H4 (cell line): Measurements from ENCODE around the gene PDGFA. TPM values are rescaled to one million over a fixed set of nuclear protein-coding genes. Genes with fewer than 3 reads are reported as not detected.
A peak's percentile ranks its signal among the peaks of the same experiment; 100 is the strongest.

ENCODE experiments used
- DNase-seq: peaks from one replicate; pipeline ENCODE4 v3.0.0-alpha.2; 2015; ENCODE audit warnings: low spot score
- total RNA-seq: library from RNA; depleted of rRNA; stranded (reverse); fragments of >200 nt; shearing (Covaris generic); gene quantifications from 2 replicates; pipeline ENCODE4 v1.2.3, GENCODE V29; 2014

Gene PDGFA
- total RNA-seq, 1 experiment from 2014 or later = 37.3 TPM

- DNase-seq = peak; percentile 67
Measured at GRCh38 chr7:517774-518629, 1.6 kb downstream of the PDGFA start.

DNA sequence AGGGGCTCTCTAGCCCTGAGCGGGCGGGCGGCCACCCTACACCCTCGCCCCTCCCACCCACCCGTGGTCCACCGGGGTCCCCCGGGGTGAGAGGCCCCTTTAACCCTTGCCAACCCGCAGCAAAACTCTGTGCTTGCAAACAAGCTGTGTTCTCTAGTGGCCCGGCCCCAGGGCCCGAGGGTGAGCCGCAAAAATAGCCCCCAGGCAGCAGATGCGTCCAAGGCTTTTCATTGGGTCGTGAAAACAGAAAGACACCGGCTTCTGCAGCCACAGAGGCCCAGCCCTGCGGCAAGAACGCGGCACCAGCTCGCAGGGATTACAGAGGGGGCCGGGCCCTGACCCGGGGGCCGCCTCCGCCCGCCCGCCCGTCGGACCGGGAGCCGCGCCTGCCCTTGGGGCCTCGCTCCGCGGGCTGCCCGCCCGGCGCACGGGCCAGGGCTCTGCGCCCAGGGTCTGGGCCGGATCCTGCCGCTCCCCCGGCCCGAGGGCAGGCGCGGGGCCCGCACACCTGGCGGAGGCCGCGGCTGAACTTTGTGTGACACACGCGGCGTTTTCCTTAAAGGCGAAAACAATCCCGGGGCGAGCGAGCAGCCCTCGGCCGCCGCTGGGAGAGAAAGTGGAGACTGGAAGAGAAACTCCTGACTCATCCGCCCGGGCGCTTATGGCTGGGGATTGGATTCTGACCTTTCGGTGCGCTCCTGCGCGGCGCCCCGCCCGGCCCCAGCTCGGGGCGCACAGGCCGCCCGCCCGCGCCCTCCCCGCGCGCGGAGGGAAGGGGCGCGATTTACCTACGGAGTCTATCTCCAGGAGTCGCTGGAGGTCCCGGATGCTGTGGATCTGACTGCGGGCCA is 2.8 kb downstream of the PDGFA start:
- peak; percentile 67 for DNase-seq

DNA sequence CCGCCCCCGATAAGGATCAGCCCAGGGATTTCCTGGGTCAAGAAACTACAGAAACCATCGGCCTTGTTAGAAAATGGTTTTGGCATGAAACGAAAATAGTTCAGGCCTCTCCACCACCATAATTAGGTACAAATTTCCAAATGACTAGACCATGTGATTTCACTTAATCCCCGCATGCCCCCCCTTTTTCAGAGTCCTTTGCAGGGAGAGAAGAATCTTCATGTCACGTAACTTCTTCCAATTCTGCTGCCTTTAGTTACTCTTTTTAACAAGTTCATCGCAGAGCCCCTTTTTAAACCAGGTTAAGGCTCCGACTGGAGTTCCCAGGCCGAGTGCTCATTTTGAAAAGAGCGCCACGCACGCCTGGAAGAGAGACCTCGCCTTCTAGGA is 3.4 kb downstream of the PDGFA start:
- no peak for DNase-seq

GRCh38 chr7:515628-516027 is 4.0 kb downstream of the PDGFA start:
- no peak for DNase-seq

- no peak for DNase-seq
Measured at GRCh38 chr7:514651-515598, 4.7 kb downstream of the PDGFA start.

DNA sequence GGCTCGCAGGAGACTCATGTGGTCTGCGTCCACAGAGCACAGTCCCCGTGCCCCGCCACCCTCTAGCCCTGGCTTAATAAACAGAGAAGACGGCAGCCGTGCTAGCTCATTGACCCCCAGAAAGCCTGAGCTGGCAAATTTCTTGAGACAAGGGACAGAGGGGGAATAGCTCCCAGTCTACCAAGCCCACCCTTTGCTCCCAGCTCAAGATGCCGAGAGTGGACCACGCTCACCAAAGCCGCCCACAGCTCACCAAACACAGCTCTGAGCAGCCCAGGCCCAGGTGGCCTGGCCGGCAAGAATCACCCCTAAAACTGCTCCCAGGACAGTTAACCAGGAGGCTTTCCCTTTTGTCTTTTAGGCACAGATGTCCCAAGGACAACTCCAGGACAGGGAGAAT is 5.4 kb downstream of the PDGFA start:
- no peak for DNase-seq

- DNase-seq = no peak
Measured at GRCh38 chr7:513521-514166, 6.0 kb downstream of the PDGFA start.

DNA sequence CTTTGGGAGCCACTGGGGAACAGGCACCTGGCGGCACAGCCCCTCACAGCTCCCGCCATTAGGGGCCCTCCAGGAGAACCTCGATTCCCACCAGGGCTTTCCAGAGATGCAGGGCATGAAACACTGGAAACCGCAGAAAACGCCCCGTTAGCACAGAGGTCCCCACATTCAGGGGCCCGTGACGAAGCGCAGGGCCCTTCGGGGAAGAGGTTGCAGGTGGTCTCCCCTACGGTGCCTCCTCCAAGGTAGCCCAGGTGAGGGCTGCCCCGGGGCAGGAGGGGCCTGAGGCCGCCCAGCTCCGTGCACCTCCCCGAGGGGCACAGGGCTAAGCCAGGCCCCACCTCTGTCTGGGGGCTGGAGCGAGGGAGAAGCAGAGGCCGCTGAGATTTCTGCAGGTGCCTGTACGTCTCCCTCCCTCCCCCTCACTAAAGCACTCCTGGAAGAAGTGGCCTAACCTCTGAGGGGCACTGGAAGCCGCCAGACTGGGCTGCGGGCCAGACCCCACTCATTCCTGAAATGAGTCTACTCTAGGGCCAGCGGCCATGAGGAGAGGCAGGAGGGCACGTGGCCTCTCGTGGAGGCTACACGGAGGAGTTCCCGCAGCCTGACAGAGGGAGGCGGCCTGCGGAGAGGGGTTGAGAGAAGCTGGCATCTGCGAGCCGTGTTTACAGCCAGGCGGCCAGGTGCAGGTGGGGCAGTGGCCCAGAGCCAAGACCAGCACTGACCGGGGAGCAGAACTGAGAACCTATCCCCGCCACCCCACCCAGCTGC is 6.9 kb downstream of the PDGFA start:
- no peak for DNase-seq

GRCh38 chr7:512146-512510 is 7.5 kb downstream of the PDGFA start:
- DNase-seq = no peak

DNA sequence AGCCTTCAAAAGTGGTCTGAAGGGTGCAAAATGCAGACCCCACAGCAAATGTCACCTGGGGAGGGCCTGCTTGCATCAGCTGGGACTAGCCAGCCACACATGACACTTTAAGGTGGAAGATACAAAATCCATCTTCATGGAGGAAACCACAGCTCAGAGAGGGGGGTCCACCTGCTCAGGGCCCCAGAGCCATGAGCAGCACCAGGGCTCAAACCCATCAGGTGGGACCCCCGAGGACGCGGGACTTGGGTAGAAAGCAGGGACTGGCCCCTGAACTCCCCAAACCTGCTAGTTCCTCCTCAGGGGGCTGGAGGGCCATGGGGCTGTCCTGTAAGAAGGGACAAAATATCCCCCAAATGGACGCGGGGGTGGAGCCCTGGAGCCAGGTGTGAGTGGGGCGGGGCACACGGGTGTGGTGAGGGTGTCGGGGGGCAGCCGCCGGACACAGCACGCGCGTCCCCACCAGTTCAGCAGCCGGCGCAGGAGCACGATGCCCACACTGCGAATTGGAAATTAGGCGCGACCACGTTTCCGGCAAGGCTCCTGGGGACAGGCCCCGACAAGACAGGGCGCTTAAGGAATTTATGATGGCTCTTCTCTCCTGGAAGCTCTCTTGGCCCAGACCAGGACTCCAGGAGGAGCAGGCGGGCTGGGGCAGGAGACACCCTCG is 8.0 kb downstream of the PDGFA start:
- no peak for DNase-seq

DNA sequence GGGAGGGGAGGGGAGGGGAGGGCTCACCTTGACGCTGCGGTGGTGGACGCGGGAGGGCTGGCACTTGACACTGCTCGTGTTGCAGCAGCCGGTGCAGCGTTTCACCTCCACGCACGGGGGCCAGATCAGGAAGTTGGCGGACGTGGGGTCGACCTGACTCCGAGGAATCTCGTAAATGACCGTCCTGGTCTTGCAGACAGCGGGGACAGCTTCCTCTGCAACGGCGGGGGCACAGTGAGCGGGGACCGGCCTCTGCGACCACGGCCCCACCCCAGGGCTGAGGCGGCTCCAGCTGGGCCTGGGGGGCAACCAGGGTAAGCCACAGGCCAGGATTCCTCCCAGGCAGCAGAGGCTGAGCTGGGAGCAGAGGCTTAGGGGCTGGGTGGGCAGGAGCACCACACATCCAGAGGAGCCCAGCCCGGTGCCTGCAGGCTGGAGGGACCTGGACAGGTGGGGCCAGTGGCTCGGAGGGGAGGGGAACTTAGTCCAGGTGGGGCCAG is 8.8 kb downstream of the PDGFA start:
- no peak for DNase-seq

DNA sequence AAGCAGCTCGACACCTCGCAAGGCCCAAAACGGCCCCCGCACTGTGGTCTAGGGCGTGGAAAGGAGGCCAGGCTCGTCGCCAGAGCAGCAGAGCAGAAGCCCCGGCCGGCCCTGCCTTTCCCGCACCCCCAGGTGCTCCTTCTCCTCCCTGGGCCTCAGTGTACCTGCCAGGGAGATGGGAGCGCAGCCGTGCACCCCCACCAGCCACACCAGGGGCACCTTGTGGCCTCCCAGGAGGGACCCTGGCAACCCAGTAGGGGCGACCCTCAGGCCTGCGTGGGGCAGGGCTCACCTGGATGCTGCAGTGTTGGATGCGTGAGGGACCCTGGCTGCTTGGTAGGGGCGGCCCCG is 9.5 kb downstream of the PDGFA start:
- DNase-seq = no peak

DNA sequence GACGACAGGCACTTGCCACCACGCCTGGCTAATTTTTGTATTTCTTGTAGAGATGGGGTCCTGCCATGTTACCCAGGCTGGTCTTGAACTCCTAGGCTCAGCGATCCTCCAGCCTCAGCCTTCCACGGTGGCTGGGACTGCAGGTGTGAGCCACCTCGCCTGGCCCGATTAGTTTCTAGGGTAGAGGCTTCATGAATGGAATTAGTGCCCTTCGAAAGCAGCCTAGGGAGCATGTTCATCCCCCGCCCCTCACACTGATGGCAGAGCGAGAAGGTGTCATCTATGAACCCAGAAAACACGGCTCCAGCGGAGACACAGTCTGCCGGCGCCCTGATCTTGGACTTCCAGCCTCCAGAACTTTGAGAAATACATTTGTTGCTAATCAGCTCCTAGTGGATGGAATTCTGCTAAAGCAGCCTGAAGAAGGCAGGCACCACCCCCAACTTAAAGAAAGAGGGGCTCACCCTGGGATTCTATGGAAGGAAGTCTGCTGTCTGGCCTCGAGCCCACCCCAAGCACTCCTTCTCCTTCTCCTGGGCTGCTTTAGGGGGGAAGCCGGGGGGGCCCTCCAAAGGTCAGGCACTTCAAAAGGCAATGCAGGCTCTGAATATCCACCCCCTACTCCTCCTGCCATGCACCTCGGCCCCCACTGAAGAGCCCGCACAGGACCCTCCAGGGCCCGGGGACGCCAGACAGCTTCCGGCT is 10.1 kb downstream of the PDGFA start:
- DNase-seq = no peak

DNA sequence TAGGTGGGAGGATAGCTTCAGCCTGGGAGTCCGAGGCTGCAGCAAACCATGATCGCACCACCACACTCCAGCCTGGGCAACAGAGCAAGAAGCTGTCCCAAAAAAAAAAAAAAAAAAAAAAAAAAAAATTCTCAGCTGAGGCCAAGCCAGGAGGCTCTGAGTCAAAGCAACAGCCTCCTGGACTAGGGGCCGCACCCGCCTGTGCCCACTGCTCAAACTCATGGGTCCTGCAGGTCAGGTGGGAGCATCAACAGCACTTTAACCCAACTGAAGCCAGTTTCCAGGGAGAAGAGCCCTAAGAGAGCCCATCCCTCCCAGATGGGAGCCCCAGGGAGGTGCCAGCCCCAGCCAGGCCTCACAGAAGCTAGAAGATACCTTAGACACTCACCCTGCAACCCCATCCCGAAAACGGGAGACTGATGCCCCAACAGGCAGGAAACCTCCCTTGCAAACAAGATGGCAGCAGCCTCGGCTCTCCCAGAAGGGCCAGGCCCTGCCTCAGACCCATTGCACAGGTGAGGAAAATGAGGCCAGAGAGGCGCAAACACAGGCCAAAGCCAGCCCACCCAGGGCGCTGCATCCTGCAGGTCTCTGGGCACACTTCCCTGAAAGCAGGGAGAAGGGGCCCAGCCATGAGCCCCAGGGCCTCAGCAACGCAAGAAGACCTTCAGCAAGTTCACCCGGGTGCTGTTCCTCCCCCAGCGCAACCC is 11.0 kb downstream of the PDGFA start:
- DNase-seq = no peak

DNA sequence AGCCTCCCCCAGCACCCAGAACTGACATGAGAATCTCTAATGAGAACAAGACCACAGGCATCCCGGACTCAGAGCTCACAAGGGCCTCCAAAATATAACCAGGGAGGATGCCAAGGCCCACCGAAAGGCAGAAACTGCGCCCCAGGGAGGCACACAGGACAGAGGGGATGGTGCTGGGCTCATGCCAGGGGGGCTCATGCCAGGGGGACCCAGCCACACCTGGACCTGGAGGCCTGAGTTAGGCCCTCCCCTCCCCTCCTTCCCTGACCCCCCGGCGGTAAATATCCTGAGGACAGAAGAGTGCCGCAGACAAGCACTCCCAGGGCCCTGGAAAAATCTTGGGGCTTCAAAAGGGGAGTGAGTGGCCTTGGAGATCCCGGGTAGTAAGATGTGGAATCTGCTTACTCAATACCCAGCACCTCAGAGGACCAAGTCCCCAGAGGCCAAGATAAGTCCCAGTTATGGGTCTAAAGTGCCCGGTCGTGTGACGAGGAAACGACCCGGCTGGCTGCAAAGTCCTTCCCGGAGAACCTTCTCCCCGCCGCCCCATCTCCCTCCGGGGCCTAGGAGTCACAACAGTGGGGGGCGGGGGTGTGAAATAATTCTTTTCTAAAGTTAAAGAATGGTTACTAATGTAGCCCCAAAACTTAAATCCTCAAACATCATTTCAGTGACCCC is 11.9 kb downstream of the PDGFA start:
- no peak for DNase-seq

GRCh38 chr7:506921-507622 is 12.6 kb downstream of the PDGFA start:
- DNase-seq = no peak

GRCh38 chr7:506391-506831 is 13.2 kb downstream of the PDGFA start:
- no peak for DNase-seq
